Esophagus (tissue), 2 donors: ENCODE measurements around the gene KIDINS220. TPM values are rescaled to one million over a fixed set of nuclear protein-coding genes. Genes with fewer than 3 reads are reported as not detected.

Source experiments
- H3K27ac ChIP-seq, 2 donors: one replicate each; pipeline ENCODE4 v1.5.1; 2013; ENCODE audit warnings: low read depth in 2 of 2, mild to moderate bottlenecking in 2 of 2, inconsistent platforms in 1 of 2, low read length in 1 of 2, moderate library complexity in 1 of 2
- H3K27me3 ChIP-seq, 2 donors: one replicate each; pipeline ENCODE4 v1.6.1; 2013; ENCODE audit warnings: low read length in 2 of 2, control low read depth in 1 of 2, mild to moderate bottlenecking in 1 of 2; ENCODE audit not compliant: insufficient read depth in 2 of 2, control insufficient read depth in 1 of 2
- H3K36me3 ChIP-seq, 2 donors: one replicate each; pipeline ENCODE4 v1.6.1; 2013; ENCODE audit warnings: low read length in 1 of 2; ENCODE audit not compliant: control insufficient read depth in 2 of 2, insufficient read depth in 2 of 2
- H3K4me1 ChIP-seq, 2 donors: one replicate each; pipeline ENCODE4 v1.6.1; 2013; ENCODE audit warnings: low read length in 1 of 2; ENCODE audit not compliant: control insufficient read depth in 2 of 2, insufficient read depth in 2 of 2
- H3K4me3 ChIP-seq, 2 donors: one replicate each; pipeline ENCODE4 v1.5.1; 2013; ENCODE audit warnings: low read length in 2 of 2, mild to moderate bottlenecking in 2 of 2, low read depth in 1 of 2, moderate library complexity in 1 of 2
- H3K9me3 ChIP-seq, 2 donors: one replicate each; pipeline ENCODE4 v1.6.1; 2013; ENCODE audit warnings: mild to moderate bottlenecking in 2 of 2, low read depth in 1 of 2, low read length in 1 of 2, moderate library complexity in 1 of 2; ENCODE audit not compliant: control insufficient read depth in 2 of 2, insufficient read depth in 1 of 2
- WGBS, 2 donors: extraction: QIAGEN DNeasy Blood & Tissue Kit; methylation state at CpG; one replicate each; pipeline ENCODE4 v1.1.7; 2013; 5-methylcytosine and 5-hydroxymethylcytosine counted together
- polyA plus RNA-seq, 2 donors: library from polyadenylated mRNA; stranded (reverse); fragments of 200-250 nt; gene quantifications; one replicate each; pipeline ENCODE4 v1.2.3, GENCODE V29; 2013
- donor health status: healthy with polysubstance abuse.
- donor health status: Bipolar disorder and iron deficiency.

The KIDINS220 gene
- polyA plus RNA-seq, 2 donors: 10.4 to 10.7 TPM

- Histone ChIP-seq H3K9me3 (no peaks in the 10 kb centered on the region), H3K36me3 (peaks cover 0 to 2% of the 10 kb centered on the region in 2 donors), H3K27me3 (no peaks in the 10 kb centered on the region), H3K27ac (no peak overlapping the region), H3K4me3 (no peak overlapping the region), H3K4me1 (no peaks in the 10 kb centered on the region)
- 49 to 70% methylated on average over 2 of the region's 2 CpGs for WGBS, 2 donors
Measured at GRCh38 chr2:8856176-8856575, 18.8 kb upstream of the KIDINS220 start.

- Histone ChIP-seq H3K4me3 (no peak overlapping the region), H3K4me1 (no peaks in the 10 kb centered on the region), H3K9me3 (no peaks in the 10 kb centered on the region), H3K27ac (no peak overlapping the region), H3K27me3 (no peaks in the 10 kb centered on the region), H3K36me3 (peaks cover 0 to 2% of the 10 kb centered on the region in 2 donors)
- WGBS, 2 donors: 94% methylated on average over 3 of the region's 3 CpGs
Measured at GRCh38 chr2:8855010-8855409, 17.6 kb upstream of the KIDINS220 start.

GRCh38 chr2:8853426-8853825, 16.0 kb upstream of the KIDINS220 start:
- Histone ChIP-seq H3K4me1 (no peaks in the 10 kb centered on the region), H3K27ac (no peak overlapping the region), H3K9me3 (no peaks in the 10 kb centered on the region), H3K36me3 (peaks cover 0 to 2% of the 10 kb centered on the region in 2 donors), H3K4me3 (no peak overlapping the region), H3K27me3 (no peaks in the 10 kb centered on the region)
- 92 to 95% methylated on average over 4 of the region's 4 CpGs for WGBS, 2 donors

- Histone ChIP-seq H3K4me3 (no peak overlapping the region), H3K9me3 (no peaks in the 10 kb centered on the region)
- WGBS, 2 donors: 57 to 65% methylated on average over 10 of the region's 10 CpGs
Measured at GRCh38 chr2:8851811-8852560, 14.6 kb upstream of the KIDINS220 start.

GRCh38 chr2:8850845-8851487, 13.6 kb upstream of the KIDINS220 start:
- Histone ChIP-seq H3K4me3 (no peak overlapping the region), H3K36me3 (no peaks in the 10 kb centered on the region), H3K27me3 (no peaks in the 10 kb centered on the region), H3K9me3 (no peaks in the 10 kb centered on the region), H3K4me1 (no peaks in the 10 kb centered on the region), H3K27ac (no peak overlapping the region)
- 91 to 93% methylated on average over 8 of the region's 8 CpGs for WGBS, 2 donors

More at GRCh38 chr2:8851811-8852560, 14.6 kb upstream of the KIDINS220 start:
- H3K36me3 ChIP-seq: no peaks in the 10 kb centered on the region
- no peaks in the 10 kb centered on the region for H3K27me3 ChIP-seq
- no peak overlapping the region for H3K27ac ChIP-seq
- no peaks in the 10 kb centered on the region for H3K4me1 ChIP-seq

- Histone ChIP-seq H3K4me1 (no peaks in the 10 kb centered on the region), H3K4me3 (no peak overlapping the region), H3K27ac (no peak overlapping the region), H3K36me3 (no peaks in the 10 kb centered on the region), H3K9me3 (no peaks in the 10 kb centered on the region), H3K27me3 (no peaks in the 10 kb centered on the region)
- WGBS, 2 donors: 55 to 69% methylated on average over 4 of the region's 4 CpGs
Measured at GRCh38 chr2:8849327-8849726, 11.9 kb upstream of the KIDINS220 start.

- no peaks in the 10 kb centered on the region for H3K27me3 ChIP-seq
- WGBS, 2 donors: 76 to 78% methylated on average over 7 of the region's 7 CpGs
Measured at GRCh38 chr2:8848328-8849100, 11.1 kb upstream of the KIDINS220 start.

GRCh38 chr2:8847400-8847799, 10.0 kb upstream of the KIDINS220 start:
- no peaks in the 10 kb centered on the region for H3K36me3 ChIP-seq
- H3K4me3 ChIP-seq: no peak overlapping the region
- H3K27me3 ChIP-seq: no peaks in the 10 kb centered on the region
- no peaks in the 10 kb centered on the region for H3K4me1 ChIP-seq
- H3K9me3 ChIP-seq: no peaks in the 10 kb centered on the region
- H3K27ac ChIP-seq: no peak overlapping the region
- 65 to 66% methylated on average over 6 of the region's 6 CpGs for WGBS, 2 donors

More at GRCh38 chr2:8848328-8849100, 11.1 kb upstream of the KIDINS220 start:
- H3K4me1 ChIP-seq: no peaks in the 10 kb centered on the region
- H3K9me3 ChIP-seq: no peaks in the 10 kb centered on the region
- H3K36me3 ChIP-seq: no peaks in the 10 kb centered on the region
- no peak overlapping the region for H3K4me3 ChIP-seq
- H3K27ac ChIP-seq: no peak overlapping the region

GRCh38 chr2:8841932-8842331, 4.5 kb upstream of the KIDINS220 start:
- H3K27me3 ChIP-seq: no peaks in the 10 kb centered on the region
- WGBS, 2 donors: 90 to 91% methylated on average over 4 of the region's 4 CpGs
- H3K36me3 ChIP-seq: no peaks in the 10 kb centered on the region
- H3K9me3 ChIP-seq: peaks cover 0 to 2% of the 10 kb centered on the region in 2 donors
- H3K4me1 ChIP-seq: peaks cover 0 to 3% of the 10 kb centered on the region in 2 donors
- no peak overlapping the region for H3K27ac ChIP-seq
- H3K4me3 ChIP-seq: no peak overlapping the region
